GM23338 (cell line): ENCODE data around the gene BCCIP. TPM values are rescaled to one million over a fixed set of nuclear protein-coding genes. Genes with fewer than 3 reads are reported as not detected.

Experiments used
- ATAC-seq: fragments of 200-7000 bp; cut with Tn5 transposase; 3 replicates; pipeline ENCODE4 v1.9.1; 2020
- DNase-seq: peaks from one replicate; pipeline ENCODE4 v3.0.0-alpha.2; 2015; ENCODE audit warnings: low spot score
- H2AFZ ChIP-seq: fragments of 200-600 bp; sonication (generic); 2 replicates; pipeline ENCODE4 v1.8.0; 2016; ENCODE audit warnings: antibody characterized with exemption, mild to moderate bottlenecking, moderate library complexity
- H3F3A ChIP-seq: fragments of 200-600 bp; sonication (generic); replicated peaks from 2 replicates; pipeline ENCODE4 v1.8.0; 2017; ENCODE audit warnings: antibody characterized with exemption, mixed run types, low read depth
- H3K27ac ChIP-seq: fragments of 200-600 bp; sonication (generic); 2 replicates; pipeline ENCODE4 v1.6.1; 2016; ENCODE audit warnings: low read depth
- H3K27me3 ChIP-seq: fragments of 200-600 bp; sonication (generic); 2 replicates; pipeline ENCODE4 v1.8.0; 2016; ENCODE audit warnings: mild to moderate bottlenecking, mixed run types, moderate library complexity; ENCODE audit not compliant: insufficient read depth
- H3K36me3 ChIP-seq: fragments of 200-600 bp; sonication (generic); 2 replicates; pipeline ENCODE4 v1.8.0; 2016; ENCODE audit warnings: mild to moderate bottlenecking; ENCODE audit not compliant: insufficient read depth
- H3K4me1 ChIP-seq: fragments of 200-600 bp; sonication (generic); 2 replicates; pipeline ENCODE4 v1.8.0; 2016; ENCODE audit warnings: mild to moderate bottlenecking, moderate library complexity; ENCODE audit not compliant: insufficient read depth
- H3K4me2 ChIP-seq: fragments of 200-600 bp; sonication (generic); 2 replicates; pipeline ENCODE4 v1.7.1; 2017; ENCODE audit warnings: mixed run types
- H3K4me3 ChIP-seq: fragments of 200-600 bp; sonication (generic); 2 replicates; pipeline ENCODE4 v1.6.1; 2016; ENCODE audit warnings: mixed run types
- H3K79me2 ChIP-seq: fragments of 200-600 bp; sonication (generic); replicated peaks from 2 replicates; pipeline ENCODE4 v1.8.0; 2017; ENCODE audit warnings: mild to moderate bottlenecking; ENCODE audit not compliant: insufficient read depth
- H3K9me2 ChIP-seq: fragments of 200-600 bp; sonication (generic); 2 replicates; pipeline ENCODE4 v1.8.0; 2017; ENCODE audit not compliant: insufficient read depth
- H4K20me1 ChIP-seq: fragments of 200-600 bp; sonication (generic); replicated peaks from 2 replicates; pipeline ENCODE4 v1.8.0; 2017; ENCODE audit warnings: mild to moderate bottlenecking; ENCODE audit not compliant: insufficient read depth
- H3K27ac Mint-ChIP-seq: 2 replicates; pipeline ENCODE4 v1.8.0; 2020; ENCODE audit warnings: inconsistent platforms, mild to moderate bottlenecking, moderate library complexity, mixed read lengths
- H3K27me3 Mint-ChIP-seq: 3 replicates; pipeline ENCODE4 v1.8.0; 2022; ENCODE audit warnings: low read depth, mild to moderate bottlenecking, moderate library complexity, mixed read lengths, inconsistent platforms; ENCODE audit not compliant: insufficient read depth, poor library complexity
- H3K36me3 Mint-ChIP-seq: 3 replicates; pipeline ENCODE4 v1.8.0; 2021; ENCODE audit warnings: low read depth, mild to moderate bottlenecking, inconsistent platforms, moderate library complexity, mixed read lengths
- H3K4me1 Mint-ChIP-seq: 3 replicates; pipeline ENCODE4 v1.8.0; 2020; ENCODE audit warnings: mild to moderate bottlenecking, inconsistent platforms, mixed read lengths
- H3K4me3 Mint-ChIP-seq: 3 replicates; pipeline ENCODE4 v1.8.0; 2021; ENCODE audit warnings: moderate library complexity, mild to moderate bottlenecking, inconsistent platforms, mixed read lengths
- H3K9me3 Mint-ChIP-seq: 3 replicates; pipeline ENCODE4 v1.8.0; 2020; ENCODE audit warnings: moderate library complexity, mild to moderate bottlenecking, inconsistent platforms, mixed read lengths
- ETS1 ChIP-seq: IDR thresholded peaks from 2 replicates; pipeline ENCODE4 v1.6.1; 2016; ENCODE audit warnings: antibody characterized with exemption
- EZH2 ChIP-seq: fragments of 200-600 bp; sonication (generic); IDR thresholded peaks from one replicate; pipeline ENCODE4 v1.8.0; 2017; ENCODE audit warnings: antibody characterized with exemption, mild to moderate bottlenecking, low read depth; ENCODE audit not compliant: unreplicated experiment
- REST ChIP-seq: IDR thresholded peaks from one replicate; pipeline ENCODE4 v1.6.1; 2018; ENCODE audit warnings: antibody characterized with exemption; ENCODE audit not compliant: unreplicated experiment
- STAT1 ChIP-seq: IDR thresholded peaks from one replicate; pipeline ENCODE4 v1.6.1; 2016; ENCODE audit warnings: antibody characterized with exemption; ENCODE audit not compliant: unreplicated experiment
- ZNF331 ChIP-seq: fragments of 250-450 bp; sonication (Bioruptor Pico); IDR thresholded peaks from 2 replicates; pipeline ENCODE4 v1.5.0; 2020; ENCODE audit warnings: low read depth, mild to moderate bottlenecking, moderate library complexity
- ZNF462 ChIP-seq: fragments of 250-450 bp; sonication (Bioruptor Pico); IDR thresholded peaks from 2 replicates; pipeline ENCODE4 v1.5.0; 2020; ENCODE audit warnings: mild to moderate bottlenecking, moderate library complexity
- polyA plus RNA-seq: library from polyadenylated mRNA; unstranded; fragments of >200 nt; fragmentation: Nextera tagmentation; extraction: Ambion mirVana; gene quantifications from 2 replicates; pipeline ENCODE4 v1.2.1, GENCODE V29; 2016
- total RNA-seq: library from RNA; depleted of rRNA; stranded (reverse); fragments of >200 nt; shearing (Covaris generic); gene quantifications from 2 replicates; pipeline ENCODE4 v1.2.3, GENCODE V29; 2014

BCCIP gene
- total and polyA plus RNA-seq, 2 experiments from 2014 or later = 98.6 to 214 TPM

GRCh38 chr10:125802739-125803138, 20.6 kb upstream of the BCCIP start:
- H3K4me2 ChIP-seq = no peak overlapping the region
- peaks cover 53% of the 10 kb centered on the region for H3K36me3 Mint-ChIP-seq
- DNase-seq = no peak

More at GRCh38 chr10:125802739-125803138, 20.6 kb upstream of the BCCIP start:
- Histone ChIP-seq H3K9me2 (peaks cover 8% of the 10 kb centered on the region; the same call in 1 of the 2 replicates), H3K27ac (no peak overlapping the region), H3K4me3 (no peak overlapping the region), H3K79me2 (no peaks in the 10 kb centered on the region), H3K27me3 (no peaks in the 10 kb centered on the region), H4K20me1 (no peaks in the 10 kb centered on the region; the same call in 1 of the 2 replicates), H3K4me1 (no peaks in the 10 kb centered on the region), H3K36me3 (no peaks in the 10 kb centered on the region), H2AFZ (no peak overlapping the region), H3F3A (no peaks in the 10 kb centered on the region)
- peaks cover 8% of the 10 kb centered on the region for H3K4me1 Mint-ChIP-seq
- ATAC-seq = no peak
- peaks cover 5% of the 10 kb centered on the region for H3K27me3 Mint-ChIP-seq
- no peaks in the 10 kb centered on the region for H3K9me3 Mint-ChIP-seq
- H3K4me3 Mint-ChIP-seq = no peak overlapping the region
- no peak overlapping the region for H3K27ac Mint-ChIP-seq
- no peak for TF ChIP-seq STAT1
- TF ChIP-seq ZNF331 (CRISPR knock-in tag) = no peak
- TF ChIP-seq EZH2 = no peak
- no peak for TF ChIP-seq REST
- no peak for TF ChIP-seq ETS1
- no peak for TF ChIP-seq ZNF462 (CRISPR knock-in tag)
